DND-41 (cell line): ENCODE results near the gene PILRA.
"Not testable (repeated sequence)": the region's sequence is repeated elsewhere in the genome, so short reads cannot be mapped to it uniquely, and the experiment has no call there.

ENCODE experiments used
- ATAC-seq: fragments of 200-7000 bp; cut with Tn5 transposase; 3 replicates; pipeline ENCODE4 v1.9.1; 2021; ENCODE audit warnings: low read depth; ENCODE audit not compliant: insufficient read depth
- DNase-seq: peaks from one replicate; pipeline ENCODE4 v3.0.0-alpha.2; 2020
- H2AFZ ChIP-seq: 2 replicates; pipeline ENCODE4 v1.6.0; 2012; ENCODE audit warnings: low read depth, low read length
- H3K27ac ChIP-seq: 2 replicates; pipeline ENCODE4 v1.5.1; 2012; ENCODE audit warnings: low read length, inconsistent platforms
- H3K27me3 ChIP-seq: fragments of 200-600 bp; sonication (generic); 2 replicates; pipeline ENCODE4 v1.6.0; 2012; ENCODE audit warnings: low read length, mild to moderate bottlenecking, inconsistent platforms; ENCODE audit not compliant: insufficient read depth, poor library complexity
- H3K36me3 ChIP-seq: 2 replicates; pipeline ENCODE4 v1.5.1; 2012; ENCODE audit warnings: low read length, inconsistent platforms; ENCODE audit not compliant: insufficient read depth
- H3K4me1 ChIP-seq: 2 replicates; pipeline ENCODE4 v1.5.1; 2012; ENCODE audit warnings: mild to moderate bottlenecking, low read length; ENCODE audit not compliant: insufficient read depth
- H3K4me2 ChIP-seq: 2 replicates; pipeline ENCODE4 v1.6.0; 2012; ENCODE audit warnings: mild to moderate bottlenecking, moderate library complexity, low read length, inconsistent platforms; ENCODE audit not compliant: insufficient read depth
- H3K4me3 ChIP-seq, 2 experiments: fragments of 200-600 bp in 1 of 2; shearing (Covaris generic) in 1 of 2; 2 replicates each; pipeline ENCODE4 v1.5.1; 2012 to 2016; ENCODE audit warnings: inconsistent platforms in 2 of 2, low read length in 2 of 2, mild to moderate bottlenecking in 2 of 2, low read depth in 1 of 2, moderate library complexity in 1 of 2
- H3K79me2 ChIP-seq: 2 replicates; pipeline ENCODE4 v1.6.0; 2012; ENCODE audit warnings: low read length, inconsistent platforms; ENCODE audit not compliant: insufficient read depth
- H3K9ac ChIP-seq: 2 replicates; pipeline ENCODE4 v1.6.0; 2012; ENCODE audit warnings: low read depth, mild to moderate bottlenecking, inconsistent platforms, low read length, moderate library complexity
- H3K9me3 ChIP-seq: 2 replicates; pipeline ENCODE4 v1.5.1; 2012; ENCODE audit warnings: low read length, moderate library complexity, mild to moderate bottlenecking, inconsistent platforms; ENCODE audit not compliant: insufficient read depth, severe bottlenecking
- H4K20me1 ChIP-seq: 2 replicates; pipeline ENCODE4 v1.6.0; 2012; ENCODE audit warnings: low read length; ENCODE audit not compliant: insufficient read depth
- TF ChIP-seq, protein P1 (sequence below): IDR thresholded peaks from 2 replicates; pipeline ENCODE4 v1.5.1; 2012; ENCODE audit warnings: borderline replicate concordance, low read length, moderate library complexity, mild to moderate bottlenecking; ENCODE audit not compliant: poor library complexity, severe bottlenecking; ENCODE audit errors: extremely low read depth

PILRA gene

DNA sequence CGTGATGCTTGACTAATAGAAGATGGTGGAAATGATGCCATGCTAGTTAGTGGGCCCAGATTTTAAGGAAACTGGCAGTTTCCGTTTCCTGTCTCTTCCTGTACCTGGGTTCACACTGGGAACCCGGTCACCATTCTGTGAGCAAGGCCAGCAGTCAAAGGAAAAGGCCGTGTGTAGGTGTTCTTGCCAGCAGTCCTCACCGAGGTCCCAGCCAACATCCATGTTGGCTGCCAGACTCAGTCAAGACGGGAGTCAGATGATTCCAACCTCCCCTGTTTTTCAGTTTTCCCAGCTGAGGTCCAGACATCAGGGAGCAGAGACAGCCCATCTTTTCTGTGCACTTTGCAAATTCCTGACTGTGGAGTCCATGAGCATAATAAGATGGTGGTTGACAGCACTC lies 30.5 kb upstream of the PILRA start:
- Histone ChIP-seq H3K4me3 (no peak overlapping the region), H3K9ac (no peak overlapping the region), H2AFZ (no peak overlapping the region), H3K79me2 (peaks cover 25% of the 10 kb centered on the region; the same call in 1 of the 2 replicates), H3K9me3 (no peaks in the 10 kb centered on the region), H3K4me2 (no peak overlapping the region), H3K27ac (no peak overlapping the region), H3K36me3 (peaks cover 49% of the 10 kb centered on the region), H3K4me1 (0 out of 2 replicates have a peak, but pooled peaks cover 3% of the 10 kb centered on the region), H4K20me1 (peaks cover 10% of the 10 kb centered on the region), H3K27me3 (no peaks in the 10 kb centered on the region)
- DNase-seq, result no peak
- no peak for ATAC-seq
- TF ChIP-seq, protein P1, sequence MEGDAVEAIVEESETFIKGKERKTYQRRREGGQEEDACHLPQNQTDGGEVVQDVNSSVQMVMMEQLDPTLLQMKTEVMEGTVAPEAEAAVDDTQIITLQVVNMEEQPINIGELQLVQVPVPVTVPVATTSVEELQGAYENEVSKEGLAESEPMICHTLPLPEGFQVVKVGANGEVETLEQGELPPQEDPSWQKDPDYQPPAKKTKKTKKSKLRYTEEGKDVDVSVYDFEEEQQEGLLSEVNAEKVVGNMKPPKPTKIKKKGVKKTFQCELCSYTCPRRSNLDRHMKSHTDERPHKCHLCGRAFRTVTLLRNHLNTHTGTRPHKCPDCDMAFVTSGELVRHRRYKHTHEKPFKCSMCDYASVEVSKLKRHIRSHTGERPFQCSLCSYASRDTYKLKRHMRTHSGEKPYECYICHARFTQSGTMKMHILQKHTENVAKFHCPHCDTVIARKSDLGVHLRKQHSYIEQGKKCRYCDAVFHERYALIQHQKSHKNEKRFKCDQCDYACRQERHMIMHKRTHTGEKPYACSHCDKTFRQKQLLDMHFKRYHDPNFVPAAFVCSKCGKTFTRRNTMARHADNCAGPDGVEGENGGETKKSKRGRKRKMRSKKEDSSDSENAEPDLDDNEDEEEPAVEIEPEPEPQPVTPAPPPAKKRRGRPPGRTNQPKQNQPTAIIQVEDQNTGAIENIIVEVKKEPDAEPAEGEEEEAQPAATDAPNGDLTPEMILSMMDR, result no peak

DNA sequence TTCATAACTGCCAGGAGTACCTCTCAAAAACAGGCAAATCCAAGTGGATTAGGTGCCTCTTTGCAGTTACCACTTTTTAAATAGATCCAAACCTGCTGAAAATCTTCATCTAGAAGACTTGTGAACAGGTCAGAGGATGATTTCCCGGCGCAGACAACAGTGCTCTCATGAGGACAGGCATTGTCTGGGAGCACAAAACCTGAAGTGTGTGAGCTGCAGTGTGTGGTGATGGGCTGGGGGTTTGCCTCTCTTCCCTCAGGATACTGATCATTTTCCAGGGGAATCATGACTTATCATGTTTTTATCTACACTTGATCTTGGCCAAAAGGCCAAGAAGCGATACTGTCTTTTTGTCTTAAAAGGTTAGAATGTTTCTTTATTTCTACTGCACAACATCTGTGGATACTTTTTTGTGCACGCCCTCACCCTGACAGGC lies 29.1 kb upstream of the PILRA start:
- H3K4me2 ChIP-seq, H3K27me3 ChIP-seq, H3K4me3 ChIP-seq, H2AFZ ChIP-seq, H3K4me1 ChIP-seq, DNase-seq, ATAC-seq, H3K27ac ChIP-seq, H4K20me1 ChIP-seq, H3K9ac ChIP-seq, H3K9me3 ChIP-seq: not testable (repeated sequence)
- TF ChIP-seq, protein P1, result peak; percentile 28
- Histone ChIP-seq H3K36me3 (peaks cover 60% of the 10 kb centered on the region), H3K79me2 (peaks cover 19% of the 10 kb centered on the region; the same call in 1 of the 2 replicates)

DNA sequence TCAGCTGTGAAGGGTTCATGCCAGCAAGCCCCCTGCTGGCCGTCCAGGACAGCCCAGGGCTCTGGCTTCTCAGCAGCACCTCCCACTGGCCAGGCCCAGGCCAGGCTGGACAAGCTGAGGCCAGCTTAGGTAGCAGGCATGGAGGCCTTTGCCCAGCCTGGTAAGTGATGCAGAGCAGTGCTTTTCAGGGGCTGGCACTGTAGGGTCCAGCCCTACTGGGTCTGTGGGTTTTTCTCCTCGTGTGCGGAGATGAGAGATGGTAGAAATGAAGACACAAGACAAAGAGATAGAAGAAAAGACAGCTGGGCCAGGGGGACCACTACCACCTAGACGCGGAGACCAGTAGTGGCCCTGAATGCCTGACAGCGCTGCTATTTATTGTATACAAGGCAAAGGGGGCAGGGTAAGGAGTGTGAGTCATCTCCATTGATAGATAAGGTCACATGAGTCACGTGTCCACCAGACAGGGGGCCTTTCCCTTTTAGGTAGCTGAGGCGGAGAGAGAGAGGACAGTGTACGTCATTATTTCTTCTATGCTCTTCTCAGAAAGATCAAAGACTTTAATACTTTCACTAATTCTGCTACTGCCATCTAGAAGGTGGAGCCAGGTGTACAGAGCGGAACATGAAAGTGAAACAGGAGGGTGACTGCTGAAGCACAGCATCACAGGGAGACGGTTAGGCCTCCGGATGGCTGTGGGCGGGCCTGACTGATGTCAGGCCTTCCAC lies 28.6 kb upstream of the PILRA start:
- H2AFZ ChIP-seq, H3K4me3 ChIP-seq, H3K4me1 ChIP-seq, H3K9me3 ChIP-seq, H3K27ac ChIP-seq, H3K9ac ChIP-seq, H3K4me2 ChIP-seq, H3K27me3 ChIP-seq: not testable (repeated sequence)
- Histone ChIP-seq H4K20me1 (peaks cover 11% of the 10 kb centered on the region), H3K79me2 (peaks cover 19% of the 10 kb centered on the region; the same call in 1 of the 2 replicates), H3K36me3 (peaks cover 66% of the 10 kb centered on the region)
- DNase-seq (peak; percentile 47), ATAC-seq (peak; percentile 84)

DNA sequence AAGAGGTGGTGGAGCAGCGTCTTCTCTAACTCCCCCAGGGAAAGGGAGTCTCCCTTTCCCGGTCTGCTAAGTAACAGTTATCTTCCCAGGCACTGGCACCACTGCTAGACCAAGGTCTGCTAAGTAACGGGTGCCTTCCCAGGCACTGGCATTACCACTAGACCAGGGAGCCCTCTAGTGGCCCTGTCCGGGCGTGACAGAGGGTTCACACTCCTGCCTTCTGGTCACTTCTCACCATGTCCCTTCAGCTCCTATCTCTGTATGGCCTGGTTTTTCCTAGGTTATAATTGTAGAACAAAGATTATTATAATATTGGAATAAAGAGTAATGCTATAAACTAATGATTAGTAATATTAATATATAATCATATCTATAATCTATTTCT lies 28.0 kb upstream of the PILRA start:
- not testable (repeated sequence) for H3K4me2 ChIP-seq, H3K9me3 ChIP-seq, H3K4me3 ChIP-seq, H3K9ac ChIP-seq, H3K27me3 ChIP-seq, H3K27ac ChIP-seq, H2AFZ ChIP-seq, H3K4me1 ChIP-seq
- ATAC-seq (peak; percentile 63), DNase-seq (peak; percentile 75)
- Histone ChIP-seq H3K79me2 (peaks cover 19% of the 10 kb centered on the region; the same call in 1 of the 2 replicates), H4K20me1 (peaks cover 13% of the 10 kb centered on the region), H3K36me3 (peaks cover 70% of the 10 kb centered on the region)
- TF ChIP-seq, protein P1, result peak; percentile 46
